Fibroblast of skin of left biceps (primary cell): ENCODE data around the gene ERCC6.

Source experiments
- DNase-seq, 2 experiments: peaks; one replicate each; pipeline ENCODE4 v3.0.0-alpha.2; 2013; ENCODE audit warnings: low read depth in 2 of 2

Gene ERCC6

GRCh38 chr10:49549640-49550346 lies 10.9 kb upstream of the ERCC6 start:
- DNase-seq: no peak

GRCh38 chr10:49543604-49544003 lies 4.7 kb upstream of the ERCC6 start:
- DNase-seq: no peak

- DNase-seq: no peak
These were observed 3.4 kb upstream of the ERCC6 start for GRCh38 chr10:49542353-49542752.

- DNase-seq: no peak
These were observed 2.8 kb upstream of the ERCC6 start for GRCh38 chr10:49541762-49542161.

GRCh38 chr10:49540056-49540797 lies 1.3 kb upstream of the ERCC6 start:
- no peak for DNase-seq

GRCh38 chr10:49539320-49539885 lies 482 bp upstream of the ERCC6 start:
- DNase-seq: no peak

GRCh38 chr10:49534670-49535381 lies 4.1 kb downstream of the ERCC6 start:
- no peak for DNase-seq

GRCh38 chr10:49532461-49532860 lies 6.5 kb downstream of the ERCC6 start:
- no peak for DNase-seq

- no peak for DNase-seq
These were observed 9.9 kb downstream of the ERCC6 start for GRCh38 chr10:49528977-49529506.

GRCh38 chr10:49527850-49528249 lies 11.1 kb downstream of the ERCC6 start:
- DNase-seq: no peak

- DNase-seq: no peak
These were observed 11.9 kb downstream of the ERCC6 start for GRCh38 chr10:49527061-49527460.

GRCh38 chr10:49526619-49527018 lies 12.3 kb downstream of the ERCC6 start:
- DNase-seq: peak; percentile 50 to 55

GRCh38 chr10:49524496-49524895 lies 14.4 kb downstream of the ERCC6 start:
- DNase-seq: no peak

- no peak for DNase-seq
These were observed 15.6 kb downstream of the ERCC6 start for GRCh38 chr10:49523301-49523700.

- no peak for DNase-seq
These were observed 17.9 kb downstream of the ERCC6 start for GRCh38 chr10:49521062-49521461.

- no peak for DNase-seq
These were observed 18.7 kb downstream of the ERCC6 start for GRCh38 chr10:49520122-49520775.

GRCh38 chr10:49519717-49520116 lies 19.2 kb downstream of the ERCC6 start:
- no peak for DNase-seq

- no peak for DNase-seq
These were observed 19.8 kb downstream of the ERCC6 start for GRCh38 chr10:49518982-49519578.

- no peak for DNase-seq
These were observed 20.4 kb downstream of the ERCC6 start for GRCh38 chr10:49518566-49518965.

- no peak for DNase-seq
These were observed 22.5 kb downstream of the ERCC6 start for GRCh38 chr10:49516216-49516970.
